ENCODE results near the gene SERTM1. TPM values are rescaled to one million over a fixed set of nuclear protein-coding genes. Genes with fewer than 3 reads are reported as not detected.

SERTM1 gene
- total RNA-seq, 2 experiments from 2014 or later, result not detected

DNA sequence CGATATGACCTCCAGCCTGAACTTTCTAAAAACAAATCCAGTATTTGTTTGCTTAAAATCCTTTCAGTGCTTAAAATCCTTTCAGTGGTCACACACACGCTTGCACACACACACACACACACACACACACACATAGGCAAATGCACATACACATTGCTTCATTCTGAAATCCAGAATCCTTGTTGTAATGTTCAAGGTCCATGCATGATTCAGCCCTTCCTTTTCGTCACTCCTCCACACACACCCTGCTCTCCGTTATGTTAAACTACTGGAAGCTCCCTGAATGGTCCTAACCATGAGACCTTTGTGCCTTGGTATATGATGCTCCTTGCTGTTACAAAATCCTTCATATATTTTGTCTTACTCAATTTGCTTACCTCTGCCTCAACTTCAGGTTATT lies 44.9 kb downstream of the SERTM1 start:
- H3K27me3 Mint-ChIP-seq, result peaks cover 13% of the 10 kb centered on the region
- DNase-seq (no peak), ATAC-seq (ENCODE audit: low read depth) (no peak)
- no peak overlapping the region for H3K27ac Mint-ChIP-seq
- POLR2A ChIA-PET, result no interaction called here
- H3K9me3 Mint-ChIP-seq, result no peaks in the 10 kb centered on the region
- no peak overlapping the region for H3K4me3 Mint-ChIP-seq
- H3K4me1 Mint-ChIP-seq, result no peaks in the 10 kb centered on the region
- no peaks in the 10 kb centered on the region for H3K36me3 Mint-ChIP-seq

DNA sequence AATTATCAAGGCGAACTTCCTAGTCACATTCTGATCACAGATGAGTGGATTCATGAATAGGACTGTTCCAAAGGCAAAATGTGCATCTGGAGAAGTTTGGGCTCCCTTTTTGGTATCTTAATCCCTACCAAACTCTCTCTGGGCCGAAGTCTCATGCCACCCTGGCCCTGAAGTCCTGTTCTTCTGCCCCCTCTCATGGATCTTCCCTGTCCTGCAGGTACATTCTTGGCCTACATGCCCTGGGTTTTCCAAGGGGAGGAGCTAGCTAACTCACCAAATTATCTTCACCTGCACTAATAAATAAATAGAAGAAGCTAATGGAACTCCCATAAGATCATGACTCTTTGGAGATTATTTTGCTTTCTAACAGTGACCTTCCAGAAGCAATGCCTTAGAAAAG lies 50.3 kb downstream of the SERTM1 start:
- Mint-ChIP-seq H3K9me3 (no peaks in the 10 kb centered on the region), H3K27ac (no peak overlapping the region), H3K36me3 (no peaks in the 10 kb centered on the region), H3K4me1 (no peaks in the 10 kb centered on the region), H3K27me3 (peaks cover 6% of the 10 kb centered on the region), H3K4me3 (no peak overlapping the region)
- DNase-seq (no peak), ATAC-seq (ENCODE audit: low read depth) (no peak)
- POLR2A ChIA-PET, result no interaction called here

DNA sequence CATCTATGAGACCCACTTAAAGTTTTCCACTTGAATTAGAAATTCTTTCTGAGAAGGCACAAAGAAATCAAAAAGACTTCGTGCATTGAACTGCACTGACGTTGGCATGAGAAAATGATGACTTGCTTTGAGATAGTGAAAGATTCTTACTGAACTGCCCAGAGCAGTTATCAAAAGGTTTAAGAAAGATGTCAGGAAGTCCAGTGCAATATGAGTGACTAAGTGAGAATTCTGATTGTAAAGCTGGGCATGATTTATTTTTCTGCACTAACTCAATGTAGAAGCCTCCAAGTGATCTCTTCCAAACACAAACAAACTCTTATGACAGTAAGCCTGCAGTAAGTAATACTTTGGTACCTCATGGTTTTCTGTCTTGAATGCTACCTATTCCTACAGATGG lies 52.1 kb downstream of the SERTM1 start:
- DNase-seq (no peak), ATAC-seq (ENCODE audit: low read depth) (no peak)
- Mint-ChIP-seq H3K4me1 (no peaks in the 10 kb centered on the region), H3K9me3 (no peaks in the 10 kb centered on the region), H3K27me3 (peaks cover 9% of the 10 kb centered on the region), H3K27ac (no peak overlapping the region), H3K4me3 (no peak overlapping the region), H3K36me3 (no peaks in the 10 kb centered on the region)
- POLR2A ChIA-PET, result no interaction called here

DNA sequence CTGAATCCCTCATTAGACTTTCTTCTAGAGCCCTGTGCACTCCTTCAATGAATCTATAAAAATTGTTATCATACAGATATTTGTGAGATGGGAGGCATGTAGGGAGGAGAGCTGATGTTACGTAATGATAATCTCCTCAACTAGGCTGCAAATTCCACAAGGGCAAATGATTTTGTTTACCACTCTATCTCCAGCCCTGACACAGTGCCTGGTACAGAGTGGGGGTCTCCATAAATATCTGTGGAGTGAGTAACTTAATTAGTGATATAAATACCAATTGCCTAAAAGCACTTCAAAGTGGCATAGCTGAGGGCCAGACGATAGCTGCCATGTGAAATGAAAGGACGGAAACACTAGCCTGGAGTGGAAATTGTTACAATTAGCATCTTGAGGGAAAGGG lies 54.2 kb downstream of the SERTM1 start:
- Mint-ChIP-seq H3K4me3 (no peak overlapping the region), H3K36me3 (no peaks in the 10 kb centered on the region), H3K27me3 (peaks cover 3% of the 10 kb centered on the region), H3K9me3 (no peaks in the 10 kb centered on the region), H3K4me1 (no peaks in the 10 kb centered on the region), H3K27ac (no peak overlapping the region)
- POLR2A ChIA-PET, result no interaction called here
- no peak for DNase-seq
- no peak for ATAC-seq (ENCODE audit: low read depth)

DNA sequence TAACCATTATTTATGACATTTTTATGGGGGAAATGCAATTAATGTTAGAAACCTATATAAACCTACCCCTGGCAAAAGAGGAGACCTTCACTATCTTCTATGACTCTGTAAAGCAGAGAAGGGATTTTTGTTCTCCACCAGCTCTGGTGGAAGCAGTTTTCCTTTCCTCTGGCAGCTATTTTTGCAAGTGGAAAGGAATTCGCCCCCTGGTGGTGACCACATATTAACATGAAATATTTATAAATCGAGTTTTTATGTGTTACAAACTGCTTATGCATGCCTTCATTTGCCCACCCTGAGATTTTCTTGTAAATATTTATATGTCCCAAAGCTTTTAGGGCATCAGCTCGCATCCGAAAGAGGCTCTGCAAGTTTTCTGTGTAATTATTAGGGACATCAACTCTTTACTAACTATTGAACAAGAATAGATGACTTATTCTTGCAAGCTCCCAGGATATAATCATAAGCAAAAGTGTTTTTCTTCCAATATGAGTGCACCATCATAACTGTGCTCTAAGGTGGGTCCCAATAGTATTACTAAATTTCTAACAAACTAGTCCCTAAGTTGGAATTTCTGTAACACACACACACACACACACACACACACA lies 62.4 kb downstream of the SERTM1 start:
- H3K36me3 Mint-ChIP-seq, result no peaks in the 10 kb centered on the region
- ATAC-seq (ENCODE audit: low read depth) (no peak), DNase-seq (no peak)
- no peaks in the 10 kb centered on the region for H3K9me3 Mint-ChIP-seq
- no peak overlapping the region for H3K27ac Mint-ChIP-seq
- H3K27me3 Mint-ChIP-seq, result peaks cover 3% of the 10 kb centered on the region
- H3K4me1 Mint-ChIP-seq, result no peaks in the 10 kb centered on the region
- POLR2A ChIA-PET, result interaction anchor here (0.6 kb wide), 1 partner anchor 151 kb away, joined by 6 read pairs; no protein-coding TSS in a partner anchor
- no peak overlapping the region for H3K4me3 Mint-ChIP-seq

DNA sequence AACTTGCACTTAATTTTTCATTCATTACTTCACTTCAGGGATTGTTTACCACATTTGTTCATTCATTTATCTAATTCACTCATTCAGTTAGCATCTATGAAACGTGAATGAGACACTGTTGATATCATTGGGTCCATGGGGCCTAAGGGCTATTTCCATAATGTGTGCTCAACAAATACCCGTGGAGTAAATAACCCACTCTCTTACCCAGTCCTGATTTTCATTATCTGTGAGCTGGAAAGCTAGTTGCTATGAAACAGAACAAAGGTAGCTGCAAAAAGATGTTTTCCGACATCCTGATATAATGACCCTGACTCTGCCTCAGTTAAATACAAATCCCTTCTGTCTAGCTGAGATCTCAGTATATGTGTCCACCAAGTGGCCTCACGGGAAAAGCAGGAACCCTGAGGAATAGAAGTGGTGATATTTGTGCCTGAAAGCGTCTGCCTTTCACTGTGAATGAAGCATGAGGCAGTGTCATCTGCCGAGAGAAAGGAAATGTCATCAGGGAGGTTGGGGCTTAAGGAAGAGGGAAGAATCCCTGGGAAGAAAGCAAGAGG lies 63.8 kb downstream of the SERTM1 start:
- Mint-ChIP-seq H3K27ac (no peak overlapping the region), H3K9me3 (peaks cover under 1% of the 10 kb centered on the region), H3K27me3 (peaks cover 3% of the 10 kb centered on the region), H3K36me3 (no peaks in the 10 kb centered on the region), H3K4me3 (no peak overlapping the region), H3K4me1 (no peaks in the 10 kb centered on the region)
- POLR2A ChIA-PET, result no interaction called here
- no peak for ATAC-seq (ENCODE audit: low read depth)
- no peak for DNase-seq

DNA sequence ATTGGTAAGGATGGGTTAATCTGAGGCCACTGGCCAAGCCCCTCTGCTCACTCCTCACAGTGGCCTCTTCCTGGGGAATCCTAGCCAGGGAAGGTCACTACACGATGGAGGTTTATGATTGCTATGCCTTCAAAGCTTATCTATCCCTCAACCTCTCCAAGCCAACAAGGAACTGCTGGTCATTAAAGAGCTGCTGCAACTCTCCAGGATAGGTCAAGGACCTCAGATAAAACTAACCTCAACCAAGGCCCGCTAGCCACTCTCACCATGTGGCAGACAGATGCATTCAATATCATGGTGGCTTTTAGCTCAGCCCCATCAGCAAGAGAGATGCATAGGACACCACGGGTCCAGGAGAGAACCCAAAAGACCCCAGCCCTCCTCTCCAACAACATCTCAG lies 71.6 kb downstream of the SERTM1 start:
- no peak for ATAC-seq (ENCODE audit: low read depth)
- H3K27me3 Mint-ChIP-seq, result peaks cover 9% of the 10 kb centered on the region
- H3K27ac Mint-ChIP-seq, result no peak overlapping the region

DNA sequence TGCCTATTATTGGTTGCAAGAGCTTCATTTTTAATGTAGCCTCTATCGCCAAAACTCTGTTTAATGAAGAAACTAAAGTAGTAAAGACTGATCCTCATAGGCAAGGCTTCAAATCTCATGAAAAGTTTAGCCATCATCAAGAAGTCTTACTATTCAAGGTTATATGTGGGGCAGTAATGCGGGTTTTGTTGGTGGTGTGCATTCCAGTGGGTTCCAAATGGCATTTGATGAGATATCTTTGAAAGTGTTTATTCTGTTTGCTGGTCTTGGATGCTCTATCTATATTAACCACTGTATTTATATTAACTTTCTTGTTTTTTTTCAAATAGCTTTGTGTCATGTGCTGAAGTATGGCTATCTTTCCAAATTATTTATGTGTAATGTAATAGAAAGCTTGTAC lies 72.2 kb downstream of the SERTM1 start:
- peaks cover 9% of the 10 kb centered on the region for H3K27me3 Mint-ChIP-seq
- POLR2A ChIA-PET, result no interaction called here
- H3K36me3 Mint-ChIP-seq, result no peaks in the 10 kb centered on the region
- H3K4me3 Mint-ChIP-seq, result no peak overlapping the region
- DNase-seq, result no peak
- ATAC-seq (ENCODE audit: low read depth), result no peak
- H3K27ac Mint-ChIP-seq, result no peak overlapping the region
- peaks cover 1% of the 10 kb centered on the region for H3K9me3 Mint-ChIP-seq
- no peaks in the 10 kb centered on the region for H3K4me1 Mint-ChIP-seq

More for the DNA sequence above, 71.6 kb downstream of the SERTM1 start:
- H3K9me3 Mint-ChIP-seq, result peaks cover 1% of the 10 kb centered on the region
- DNase-seq, result no peak
- H3K36me3 Mint-ChIP-seq, result no peaks in the 10 kb centered on the region
- H3K4me1 Mint-ChIP-seq, result no peaks in the 10 kb centered on the region
- POLR2A ChIA-PET, result no interaction called here
- no peak overlapping the region for H3K4me3 Mint-ChIP-seq

Other genes starting within 250 kb of the SERTM1 start
- under 1 TPM; 0.28 to 0.62 TPM for gene CCNA1, start 241.5 kb upstream of the SERTM1 start, total RNA-seq
- gene RFXAP, start 145.2 kb downstream of the SERTM1 start, total RNA-seq, result 10 to 100 TPM; 16.5 to 17.6 TPM
- not detected for gene SMAD9, start 246.2 kb downstream of the SERTM1 start, total RNA-seq